Colonic mucosa (tissue), 4 donors: Measurements from ENCODE around the gene SND1. TPM values are rescaled to one million over a fixed set of nuclear protein-coding genes. Genes with fewer than 3 reads are reported as not detected.

Source experiments
- DNase-seq: peaks from one replicate; pipeline ENCODE4 v3.0.0-alpha.2; 2020
- H3K27ac ChIP-seq: fragments of 200-600 bp; one replicate; pipeline ENCODE4 v1.8.0; 2021
- H3K27me3 ChIP-seq: fragments of 200-600 bp; one replicate; pipeline ENCODE4 v1.8.0; 2021
- H3K36me3 ChIP-seq: fragments of 200-600 bp; one replicate; pipeline ENCODE4 v1.8.0; 2021
- H3K4me1 ChIP-seq: fragments of 200-600 bp; one replicate; pipeline ENCODE4 v1.8.0; 2021; ENCODE audit warnings: mild to moderate bottlenecking
- H3K4me3 ChIP-seq: fragments of 200-600 bp; one replicate; pipeline ENCODE4 v1.8.0; 2021
- H3K9ac ChIP-seq, 2 donors: one replicate each; pipeline ENCODE4 v1.7.0; 2013; ENCODE audit warnings: control low read depth in 2 of 2, low read depth in 2 of 2, low read length in 2 of 2
- H3K9me3 ChIP-seq: fragments of 200-600 bp; one replicate; pipeline ENCODE4 v1.8.0; 2021
- CTCF ChIP-seq: fragments of 200-600 bp; IDR thresholded peaks from one replicate; pipeline ENCODE4 v1.8.0; 2022; ENCODE audit warnings: antibody characterized with exemption, mild to moderate bottlenecking
- intact Hi-C: fragments of 100-400 bp; cut with DNase I; formaldehyde crosslinking; loops from one replicate; pipeline ENCODE4 v1.14.1; 2022
- total RNA-seq, 2 donors: library from RNA; stranded (reverse); fragmentation: NEBNext Ultra II Directional in 1 of 2; extraction: Animal tissue kit (Norgen Biotek cat#: 25700) in 1 of 2; gene quantifications; one replicate each; pipeline ENCODE4 v1.2.1, GENCODE V29; 2021
- donor health status: healthy.
- donor health status: DM: no; HTN: no; CAD: no.
- donor health status: DM: no; HTN: no; CAD: no.

The SND1 gene
- total RNA-seq, 2 donors from 2014 or later, result 134 to 163 TPM

GRCh38 chr7:127950233-127950935 is 298.4 kb downstream of the SND1 start:
- Histone ChIP-seq H3K4me3 (no peak overlapping the region), H3K9ac (no peak overlapping the region), H3K27me3 (no peaks in the 10 kb centered on the region), H3K36me3 (no peaks in the 10 kb centered on the region), H3K9me3 (no peaks in the 10 kb centered on the region), H3K4me1 (no peaks in the 10 kb centered on the region), H3K27ac (no peak overlapping the region)
- no peak for DNase-seq
- TF ChIP-seq CTCF, result no peak
- intact Hi-C loops, result no loop called here

GRCh38 chr7:127953423-127954356 is 301.7 kb downstream of the SND1 start:
- intact Hi-C loops, result no loop called here
- H3K9ac ChIP-seq, result no peak overlapping the region
- no peaks in the 10 kb centered on the region for H3K4me1 ChIP-seq
- H3K4me3 ChIP-seq, result no peak overlapping the region
- H3K9me3 ChIP-seq, result no peaks in the 10 kb centered on the region
- no peak overlapping the region for H3K27ac ChIP-seq
- H3K27me3 ChIP-seq, result no peaks in the 10 kb centered on the region
- TF ChIP-seq CTCF, result no peak
- DNase-seq, result no peak
- H3K36me3 ChIP-seq, result no peaks in the 10 kb centered on the region

- no peaks in the 10 kb centered on the region for H3K27me3 ChIP-seq
- H3K4me1 ChIP-seq, result no peaks in the 10 kb centered on the region
- H3K9ac ChIP-seq, result no peak overlapping the region
- no peaks in the 10 kb centered on the region for H3K36me3 ChIP-seq
- intact Hi-C loops, result no loop called here
- TF ChIP-seq CTCF, result no peak
- no peak overlapping the region for H3K4me3 ChIP-seq
- H3K9me3 ChIP-seq, result no peaks in the 10 kb centered on the region
- no peak for DNase-seq
- no peak overlapping the region for H3K27ac ChIP-seq
Observed at GRCh38 chr7:127954357-127954748, 302.4 kb downstream of the SND1 start.

- Histone ChIP-seq H3K27ac (no peak overlapping the region), H3K9ac (no peak overlapping the region), H3K27me3 (no peaks in the 10 kb centered on the region), H3K9me3 (no peaks in the 10 kb centered on the region), H3K36me3 (no peaks in the 10 kb centered on the region), H3K4me1 (no peaks in the 10 kb centered on the region), H3K4me3 (no peak overlapping the region)
- no peak for DNase-seq
- intact Hi-C loops, result no loop called here
- no peak for TF ChIP-seq CTCF
Observed at GRCh38 chr7:127955051-127955531, 303.1 kb downstream of the SND1 start.

GRCh38 chr7:127957886-127958285 is 305.9 kb downstream of the SND1 start:
- no peak for TF ChIP-seq CTCF
- Histone ChIP-seq H3K4me1 (no peaks in the 10 kb centered on the region), H3K27ac (no peak overlapping the region), H3K36me3 (no peaks in the 10 kb centered on the region), H3K4me3 (no peak overlapping the region), H3K9me3 (no peaks in the 10 kb centered on the region), H3K27me3 (no peaks in the 10 kb centered on the region), H3K9ac (no peak overlapping the region)
- DNase-seq, result no peak
- intact Hi-C loops, result no loop called here
